Kidney tubule cell (primary cell): ENCODE results near the gene ARHGAP26.

Experiments used
- DNase-seq: peaks from one replicate; pipeline ENCODE4 v3.0.0-alpha.2; 2018; ENCODE audit warnings: low spot score

ARHGAP26 gene

GRCh38 chr5:143243103-143243502 is 472.9 kb downstream of the ARHGAP26 start:
- DNase-seq: no peak

- peak; percentile 98 for DNase-seq
Measured at GRCh38 chr5:143244000-143244736, 474.0 kb downstream of the ARHGAP26 start.

GRCh38 chr5:143244990-143245389 is 474.8 kb downstream of the ARHGAP26 start:
- no peak for DNase-seq

GRCh38 chr5:143245929-143246561 is 475.9 kb downstream of the ARHGAP26 start:
- DNase-seq: peak; percentile 93

DNA sequence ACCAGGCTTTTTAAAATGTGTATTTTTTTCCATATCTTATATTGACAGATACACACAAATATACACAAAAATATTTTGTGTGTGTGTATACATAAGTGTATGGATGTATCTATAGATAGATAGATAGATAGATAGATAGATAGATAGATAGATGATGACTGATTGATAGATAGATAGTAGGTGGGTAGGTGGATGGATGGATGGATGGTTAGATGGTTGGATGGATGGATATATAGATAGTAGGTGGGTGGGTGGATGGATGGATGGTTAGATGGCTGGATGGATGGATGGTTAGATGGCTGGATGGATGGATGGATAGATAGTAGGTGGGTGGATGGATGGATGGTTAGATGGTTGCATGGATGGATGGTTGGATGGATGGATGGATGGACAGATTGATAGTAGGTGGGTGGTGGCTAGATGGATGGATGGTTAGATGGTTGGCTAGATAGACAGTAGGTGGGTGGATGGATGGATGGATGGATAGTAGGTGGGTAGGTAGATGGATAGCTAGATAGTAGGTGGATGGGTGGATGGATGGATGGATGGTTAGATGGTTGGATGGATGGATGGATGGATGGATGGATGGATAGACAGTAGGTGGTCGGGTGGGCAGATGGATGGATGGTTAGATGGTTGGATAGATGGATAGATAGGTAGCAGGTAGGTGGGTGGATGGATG is 477.1 kb downstream of the ARHGAP26 start:
- no peak for DNase-seq

GRCh38 chr5:143248391-143248790 is 478.2 kb downstream of the ARHGAP26 start:
- no peak for DNase-seq

DNA sequence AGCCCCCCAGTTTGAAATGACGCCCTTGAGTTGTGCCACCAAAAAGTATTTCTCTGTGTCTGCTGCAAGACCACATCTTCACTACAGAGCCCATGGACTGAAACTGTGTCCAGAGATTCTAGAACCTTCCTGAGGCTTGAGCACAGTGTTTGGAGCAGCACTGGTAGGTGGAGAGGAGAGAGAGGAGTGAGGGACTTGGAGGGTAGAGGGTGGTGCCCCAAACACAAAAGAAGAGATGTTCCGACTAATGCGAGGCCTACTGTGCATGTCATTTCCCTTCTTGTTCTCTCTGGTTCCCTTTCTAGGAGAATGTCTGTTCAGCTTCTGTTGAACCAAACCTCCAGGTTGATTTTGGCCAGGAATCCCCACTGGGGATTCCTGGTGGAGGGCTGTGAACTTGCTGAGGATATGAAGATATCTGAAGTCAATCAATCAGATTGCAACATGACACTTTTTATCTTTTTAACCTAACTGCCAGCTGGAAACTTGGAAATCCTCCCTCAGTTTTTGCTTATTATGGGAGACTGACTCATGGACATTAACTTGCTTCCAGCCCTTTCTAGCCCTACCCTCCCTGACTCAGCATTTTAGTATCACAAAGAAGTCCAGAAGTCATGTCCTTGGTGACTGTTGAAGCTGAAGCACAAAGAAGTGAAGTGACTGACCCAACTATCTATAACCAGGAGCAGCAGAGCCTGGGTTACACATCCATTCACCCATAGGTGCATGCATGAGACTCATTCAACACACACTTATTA is 478.8 kb downstream of the ARHGAP26 start:
- peak; percentile 84 for DNase-seq

GRCh38 chr5:143249851-143250250 is 479.7 kb downstream of the ARHGAP26 start:
- peak; percentile 81 for DNase-seq

DNA sequence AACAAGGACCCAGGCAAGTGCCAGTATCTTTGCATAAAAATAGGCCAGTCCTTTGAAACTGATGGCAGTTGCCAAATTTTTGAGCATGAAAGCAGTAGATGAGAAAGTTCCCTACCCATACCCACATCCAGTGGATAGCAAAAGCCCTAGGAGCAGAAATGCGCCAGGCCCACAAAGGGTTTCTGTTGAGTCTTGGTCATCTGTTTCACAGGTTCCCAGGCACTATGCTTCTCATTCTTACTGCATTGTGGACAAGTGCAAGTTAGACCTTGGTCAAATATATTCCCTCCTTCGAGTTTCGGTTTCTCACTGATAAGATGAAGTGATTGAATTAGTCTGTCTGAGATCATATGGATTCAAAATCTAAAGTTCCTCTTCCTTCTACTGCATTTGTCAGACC is 481.0 kb downstream of the ARHGAP26 start:
- no peak for DNase-seq

- no peak for DNase-seq
Measured at GRCh38 chr5:143251946-143252345, 481.8 kb downstream of the ARHGAP26 start.

GRCh38 chr5:143254819-143255218 is 484.6 kb downstream of the ARHGAP26 start:
- DNase-seq: no peak

DNA sequence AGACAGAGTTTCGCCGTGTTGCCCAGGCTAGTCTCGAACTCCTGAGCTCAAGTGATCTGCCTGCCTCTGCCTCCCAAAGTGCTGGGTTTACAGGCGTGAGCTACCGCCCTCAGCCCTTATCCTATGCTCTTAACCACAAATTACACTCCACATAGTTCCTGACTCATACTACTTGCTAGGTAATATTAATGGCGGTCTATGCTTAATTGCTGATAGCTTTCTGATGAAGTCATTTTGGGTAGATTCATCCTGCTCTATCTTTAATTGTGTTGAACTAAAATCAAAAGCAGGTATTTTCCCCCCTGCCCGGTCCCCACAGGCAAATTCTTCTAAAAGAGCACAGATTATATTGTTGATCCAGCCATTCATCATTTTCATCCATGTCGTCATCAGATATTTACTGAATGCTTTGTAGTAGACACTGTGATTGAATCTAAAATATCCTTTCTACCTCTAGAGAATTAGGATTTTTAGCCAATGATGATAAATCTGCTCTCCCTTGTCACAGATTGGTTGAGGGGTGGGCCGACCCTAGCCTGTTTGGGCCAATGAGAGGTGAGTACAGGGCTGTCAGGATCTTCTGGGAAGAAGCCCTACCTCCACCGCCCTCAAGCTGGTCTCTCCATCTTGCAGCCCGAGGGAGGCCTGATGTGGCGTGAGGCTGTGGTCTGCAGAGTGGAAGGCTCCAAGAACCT is 488.5 kb downstream of the ARHGAP26 start:
- peak; percentile 56 for DNase-seq

DNA sequence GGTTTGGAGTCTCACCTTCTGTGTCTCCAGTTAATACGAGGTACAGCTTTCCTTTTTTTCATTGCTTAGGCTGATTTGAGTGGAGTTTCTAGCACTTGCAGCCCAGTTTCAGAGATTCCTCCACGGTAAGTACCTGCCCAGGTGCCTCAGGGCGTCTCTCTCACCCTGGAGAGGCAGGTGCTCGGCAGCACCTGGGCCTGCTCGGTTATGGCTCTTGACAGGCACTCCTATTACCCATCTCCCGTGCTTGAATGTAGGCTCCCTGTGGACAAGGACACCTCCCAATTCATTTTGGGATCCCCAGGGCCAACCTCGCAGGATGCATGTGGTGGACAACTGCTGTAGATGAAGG is 489.1 kb downstream of the ARHGAP26 start:
- DNase-seq: no peak

GRCh38 chr5:143261748-143262392 is 491.7 kb downstream of the ARHGAP26 start:
- DNase-seq: peak; percentile 56

DNA sequence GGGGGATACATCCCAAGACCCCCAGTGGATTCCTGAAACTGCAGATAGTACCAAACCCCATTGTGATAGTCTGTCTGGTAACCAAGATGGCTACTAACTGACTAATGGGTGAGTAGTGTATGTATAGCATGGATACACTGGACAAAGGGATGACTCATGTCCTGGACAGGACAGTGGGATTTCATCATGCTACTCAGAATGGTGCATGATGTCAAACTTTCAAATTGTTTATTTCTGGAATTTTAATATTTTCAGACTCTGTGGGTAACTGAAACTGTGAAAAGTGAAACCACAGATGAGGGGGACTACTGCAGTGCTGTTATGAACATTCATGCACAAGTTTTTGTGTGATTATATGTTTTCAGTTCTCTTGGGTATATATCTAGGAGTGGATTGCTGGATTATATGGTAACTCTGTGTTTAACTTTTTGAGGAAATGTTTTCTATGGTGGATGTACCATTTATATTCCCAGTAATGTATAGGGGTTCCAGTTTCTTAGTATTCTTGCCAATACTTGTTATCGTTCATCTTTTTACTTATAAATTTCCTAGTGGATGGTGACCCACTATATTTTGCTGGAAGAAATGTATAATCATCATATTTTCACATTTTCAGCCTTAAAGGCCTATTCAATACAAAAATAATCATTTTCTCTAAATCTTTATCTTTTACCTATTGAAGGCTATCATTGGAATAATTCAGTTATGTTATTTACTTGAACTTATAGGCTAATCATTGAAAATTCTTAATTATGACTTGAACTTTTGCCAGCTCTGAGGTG is 492.4 kb downstream of the ARHGAP26 start:
- peak; percentile 82 for DNase-seq

- DNase-seq: no peak
Measured at GRCh38 chr5:143263272-143263810, 493.2 kb downstream of the ARHGAP26 start.

DNA sequence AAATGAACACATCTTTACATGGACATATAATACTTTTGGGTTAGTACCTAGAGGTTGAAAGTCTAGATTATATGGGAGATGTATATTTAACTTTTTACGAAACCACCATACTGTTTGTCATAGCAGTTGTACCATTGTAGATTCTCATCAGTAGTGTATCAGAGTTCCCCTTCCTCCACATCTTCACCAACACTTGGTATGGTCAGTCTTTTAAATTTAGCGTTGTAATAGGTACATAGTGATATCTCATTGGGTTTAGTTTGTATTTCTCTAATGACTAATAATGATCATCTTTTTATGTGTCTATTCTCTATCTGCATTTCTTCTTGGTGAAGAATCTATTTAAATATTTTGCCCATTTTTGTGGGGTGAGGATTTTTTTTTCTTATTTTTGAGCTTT is 495.8 kb downstream of the ARHGAP26 start:
- DNase-seq: no peak

GRCh38 chr5:143267186-143267585 is 497.0 kb downstream of the ARHGAP26 start:
- DNase-seq: no peak

DNA sequence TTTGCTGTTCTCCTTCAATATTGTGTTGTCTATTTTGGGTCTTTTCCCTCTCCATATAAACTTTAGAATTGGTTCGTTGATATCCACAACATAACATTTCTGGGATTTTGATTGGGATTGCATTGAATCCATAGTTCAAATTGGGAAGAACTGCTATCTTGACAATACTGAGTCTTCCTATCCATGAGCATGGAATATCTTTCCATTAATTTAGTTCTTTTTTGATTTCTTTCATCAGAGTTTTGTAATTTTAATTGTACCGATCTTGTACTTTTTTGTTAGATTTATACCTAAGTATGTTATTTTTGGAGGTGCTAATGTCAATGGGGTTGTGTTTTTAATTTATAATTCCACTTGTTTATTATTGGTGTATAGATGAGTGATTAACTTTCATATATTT is 498.2 kb downstream of the ARHGAP26 start:
- DNase-seq: no peak

DNA sequence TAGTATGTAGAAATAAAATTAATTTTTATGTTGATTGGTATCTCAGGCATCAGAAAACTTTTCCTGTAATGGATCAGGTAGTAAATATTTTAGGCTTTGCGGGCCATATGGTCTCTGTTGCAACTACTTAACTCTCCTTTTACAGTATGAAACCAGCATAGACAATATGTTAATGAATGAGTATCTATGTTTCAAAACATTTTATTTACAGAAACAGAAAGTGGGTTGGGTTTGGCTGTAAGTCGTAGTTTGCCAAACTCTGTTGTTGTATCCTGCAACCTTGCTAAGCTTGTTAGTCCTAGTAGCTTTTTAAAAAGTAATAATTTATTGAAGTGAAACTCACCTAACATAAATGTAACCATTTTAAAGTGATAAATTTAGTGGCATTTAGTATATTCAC is 501.3 kb downstream of the ARHGAP26 start:
- DNase-seq: no peak
